MCF 10A (cell line): Measurements from ENCODE around the gene NDUFS4. TPM values are rescaled to one million over a fixed set of nuclear protein-coding genes. Genes with fewer than 3 reads are reported as not detected.

ENCODE experiments used
- BruUV-seq: library from RNA; stranded (reverse); fragments of 400-500 nt; replicated peaks from 2 replicates; lab custom pipeline; 2021; lab: Mats Ljungman, UMichigan
- CTCF ChIA-PET: fragments of 300-600 bp; sonication (Branson Sonifier 250); formaldehyde crosslinking; extraction: SDS; loops from one replicate; lab custom pipeline; 2021; ENCODE audit warnings: antibody characterized with exemption, inconsistent platforms; lab: Yijun Ruan, JAX
- POLR2A ChIA-PET: fragments of 300-600, 350-650 bp; sonication (Branson Sonifier 250); formaldehyde crosslinking; extraction: SDS; loops from one replicate; lab custom pipeline; 2020; ENCODE audit warnings: antibody characterized with exemption, inconsistent platforms; lab: Yijun Ruan, JAX
- DNase-seq: peaks from one replicate; pipeline ENCODE4 v3.0.0-alpha.2; 2018; ENCODE audit not compliant: unreplicated experiment
- H3K27ac Mint-ChIP-seq: one replicate; pipeline ENCODE4 v1.8.0; 2022; ENCODE audit warnings: mild to moderate bottlenecking, low read depth, mixed read lengths; ENCODE audit not compliant: unreplicated experiment
- H3K27me3 Mint-ChIP-seq: one replicate; pipeline ENCODE4 v1.8.0; 2022; ENCODE audit warnings: mixed read lengths; ENCODE audit not compliant: insufficient read depth, unreplicated experiment
- H3K36me3 Mint-ChIP-seq: one replicate; pipeline ENCODE4 v1.8.0; 2022; ENCODE audit warnings: mild to moderate bottlenecking, moderate library complexity, mixed read lengths; ENCODE audit not compliant: insufficient read depth, unreplicated experiment
- H3K4me1 Mint-ChIP-seq: one replicate; pipeline ENCODE4 v1.8.0; 2022; ENCODE audit warnings: mixed read lengths; ENCODE audit not compliant: insufficient read depth, unreplicated experiment
- H3K4me3 Mint-ChIP-seq: one replicate; pipeline ENCODE4 v1.8.0; 2022; ENCODE audit warnings: mild to moderate bottlenecking, moderate library complexity, mixed read lengths; ENCODE audit not compliant: unreplicated experiment
- H3K9me3 Mint-ChIP-seq: one replicate; pipeline ENCODE4 v1.8.0; 2022; ENCODE audit warnings: mixed read lengths; ENCODE audit not compliant: unreplicated experiment
- intact Hi-C: fragments of 100-400 bp; cut with micrococcal nuclease; formaldehyde crosslinking; loops from 2 replicates; pipeline ENCODE4 v1.14.1; 2022
- total RNA-seq: library from RNA; stranded (reverse); gene quantifications from 2 replicates; pipeline ENCODE4 v1.2.3, GENCODE V29; 2022
- TF ChIP-seq, protein P1 (sequence below): fragments of 200-600 bp; IDR thresholded peaks from one replicate; pipeline ENCODE4 v1.8.0; 2022; ENCODE audit warnings: antibody characterized with exemption, mild to moderate bottlenecking; ENCODE audit not compliant: unreplicated experiment

Gene NDUFS4
- total RNA-seq, 1 experiment from 2014 or later, result 136 TPM

GRCh38 chr5:53552561-53552960 lies 7.9 kb upstream of the NDUFS4 start:
- H3K9me3 Mint-ChIP-seq, result no peaks in the 10 kb centered on the region
- H3K4me3 Mint-ChIP-seq, result no peak overlapping the region
- TF ChIP-seq, protein P1, sequence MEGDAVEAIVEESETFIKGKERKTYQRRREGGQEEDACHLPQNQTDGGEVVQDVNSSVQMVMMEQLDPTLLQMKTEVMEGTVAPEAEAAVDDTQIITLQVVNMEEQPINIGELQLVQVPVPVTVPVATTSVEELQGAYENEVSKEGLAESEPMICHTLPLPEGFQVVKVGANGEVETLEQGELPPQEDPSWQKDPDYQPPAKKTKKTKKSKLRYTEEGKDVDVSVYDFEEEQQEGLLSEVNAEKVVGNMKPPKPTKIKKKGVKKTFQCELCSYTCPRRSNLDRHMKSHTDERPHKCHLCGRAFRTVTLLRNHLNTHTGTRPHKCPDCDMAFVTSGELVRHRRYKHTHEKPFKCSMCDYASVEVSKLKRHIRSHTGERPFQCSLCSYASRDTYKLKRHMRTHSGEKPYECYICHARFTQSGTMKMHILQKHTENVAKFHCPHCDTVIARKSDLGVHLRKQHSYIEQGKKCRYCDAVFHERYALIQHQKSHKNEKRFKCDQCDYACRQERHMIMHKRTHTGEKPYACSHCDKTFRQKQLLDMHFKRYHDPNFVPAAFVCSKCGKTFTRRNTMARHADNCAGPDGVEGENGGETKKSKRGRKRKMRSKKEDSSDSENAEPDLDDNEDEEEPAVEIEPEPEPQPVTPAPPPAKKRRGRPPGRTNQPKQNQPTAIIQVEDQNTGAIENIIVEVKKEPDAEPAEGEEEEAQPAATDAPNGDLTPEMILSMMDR, result no peak
- H3K27ac Mint-ChIP-seq, result no peak overlapping the region
- H3K4me1 Mint-ChIP-seq, result no peaks in the 10 kb centered on the region
- no TSS peak for BruUV-seq
- intact Hi-C loops, result no loop called here
- CTCF ChIA-PET, result interaction anchor here (0.6 kb wide), 1 partner anchor 1962 kb away, joined by 3 read pairs; no protein-coding TSS in a partner anchor
- DNase-seq, result no peak
- POLR2A ChIA-PET, result no interaction called here
- H3K36me3 Mint-ChIP-seq, result no peaks in the 10 kb centered on the region
- no peaks in the 10 kb centered on the region for H3K27me3 Mint-ChIP-seq

- TF ChIP-seq, protein P1, result no peak
- ChIA-PET CTCF (interaction anchor here (0.6 kb wide), 2 partner anchors 80 to 488 kb away, joined by 4 to 5 read pairs; no protein-coding TSS in a partner anchor), POLR2A (no interaction called here)
- Mint-ChIP-seq H3K27me3 (no peaks in the 10 kb centered on the region), H3K4me3 (no peak overlapping the region), H3K9me3 (no peaks in the 10 kb centered on the region), H3K4me1 (no peaks in the 10 kb centered on the region), H3K27ac (no peak overlapping the region), H3K36me3 (no peaks in the 10 kb centered on the region)
- no peak for DNase-seq
- BruUV-seq, result no TSS peak
- intact Hi-C loops, result no loop called here
Observed at GRCh38 chr5:53554444-53554843, 6.0 kb upstream of the NDUFS4 start.

- POLR2A ChIA-PET, result no interaction called here
- H3K4me1 Mint-ChIP-seq, result no peaks in the 10 kb centered on the region
- CTCF ChIA-PET, result no interaction called here
- no TSS peak for BruUV-seq
- intact Hi-C loops, result no loop called here
- H3K36me3 Mint-ChIP-seq, result no peaks in the 10 kb centered on the region
- TF ChIP-seq, protein P1, result no peak
- no peak for DNase-seq
- no peaks in the 10 kb centered on the region for H3K9me3 Mint-ChIP-seq
- H3K27ac Mint-ChIP-seq, result no peak overlapping the region
- H3K27me3 Mint-ChIP-seq, result no peaks in the 10 kb centered on the region
- H3K4me3 Mint-ChIP-seq, result no peak overlapping the region
Observed at GRCh38 chr5:53555160-53555559, 5.3 kb upstream of the NDUFS4 start.

- no TSS peak for BruUV-seq
- DNase-seq, result no peak
Observed at GRCh38 chr5:53556001-53556400, 4.4 kb upstream of the NDUFS4 start.

More at GRCh38 chr5:53556001-53556400, 4.4 kb upstream of the NDUFS4 start:
- Mint-ChIP-seq H3K9me3 (no peaks in the 10 kb centered on the region), H3K4me1 (no peaks in the 10 kb centered on the region), H3K27me3 (no peaks in the 10 kb centered on the region), H3K4me3 (no peak overlapping the region), H3K27ac (no peak overlapping the region), H3K36me3 (no peaks in the 10 kb centered on the region)
- POLR2A ChIA-PET, result no interaction called here
- CTCF ChIA-PET, result no interaction called here
- TF ChIP-seq, protein P1, result no peak
- intact Hi-C loops, result no loop called here
